Prostate gland (tissue), 2 donors: Measurements from ENCODE around the gene NOS1AP. TPM values are rescaled to one million over a fixed set of nuclear protein-coding genes. Genes with fewer than 3 reads are reported as not detected.

ENCODE experiments used
- DNase-seq: peaks from one replicate; pipeline ENCODE4 v3.0.0-alpha.2; 2019; ENCODE audit warnings: low spot score
- H3K27ac ChIP-seq, 2 donors: fragments of 200-600 bp; sonication (generic); 2 replicates each; pipeline ENCODE4 v1.5.1; 2017 to 2019
- H3K27me3 ChIP-seq: fragments of 200-600 bp; sonication (generic); replicated peaks from 2 replicates; pipeline ENCODE4 v1.5.1; 2019; ENCODE audit not compliant: insufficient read depth
- H3K36me3 ChIP-seq, 2 donors: fragments of 200-600 bp; sonication (generic); 1 replicate in 1 of 2; 2 replicates in 1 of 2; pipeline versions ENCODE4 v1.5.1 to v1.8.1; 2017 to 2019
- H3K4me1 ChIP-seq: fragments of 200-600 bp; sonication (generic); replicated peaks from 2 replicates; pipeline ENCODE4 v1.5.1; 2019
- H3K4me3 ChIP-seq, 2 donors: fragments of 200-600 bp; sonication (generic); 2 replicates each; pipeline ENCODE4 v1.5.1; 2017 to 2019
- H3K9me3 ChIP-seq: fragments of 200-600 bp; sonication (generic); 2 replicates; pipeline ENCODE4 v1.5.1; 2017
- POLR2A ChIP-seq: fragments of 450-650 bp; IDR thresholded peaks from one replicate; pipeline ENCODE4 v1.6.1; 2016; ENCODE audit warnings: antibody characterized with exemption, mild to moderate bottlenecking
- POLR2AphosphoS5 ChIP-seq: sonication (generic); formaldehyde crosslinking; IDR thresholded peaks from one replicate; pipeline ENCODE4 v1.6.1; 2017; ENCODE audit warnings: antibody characterized with exemption
- WGBS: methylation state at CpG from one replicate; pipeline ENCODE4 v1.1.5; 2018; 5-methylcytosine and 5-hydroxymethylcytosine counted together
- intact Hi-C: fragments of 100-400 bp; cut with DNase I; formaldehyde crosslinking; loops from one replicate; pipeline ENCODE4 v1.14.2; 2022
- total RNA-seq, 2 donors: library from RNA; depleted of rRNA; stranded (reverse); fragments of >200 nt; gene quantifications; one replicate each; pipeline ENCODE4 v1.1.0, GENCODE V29; 2016
- TF ChIP-seq, protein P1 (sequence below), 4 experiments: fragments of 200-600 bp in 2 of 4; fragments of 450-650 bp in 2 of 4; sonication (generic) in 2 of 4; IDR thresholded peaks; 1 replicate in 3 of 4; 2 replicates in 1 of 4; pipeline ENCODE4 v1.5.1; 2016 to 2019; ENCODE audit warnings: antibody characterized with exemption in 4 of 4, mild to moderate bottlenecking in 2 of 4, moderate library complexity in 2 of 4

NOS1AP gene
- total RNA-seq, 2 donors from 2014 or later: 9.9 to 11.0 TPM

DNA sequence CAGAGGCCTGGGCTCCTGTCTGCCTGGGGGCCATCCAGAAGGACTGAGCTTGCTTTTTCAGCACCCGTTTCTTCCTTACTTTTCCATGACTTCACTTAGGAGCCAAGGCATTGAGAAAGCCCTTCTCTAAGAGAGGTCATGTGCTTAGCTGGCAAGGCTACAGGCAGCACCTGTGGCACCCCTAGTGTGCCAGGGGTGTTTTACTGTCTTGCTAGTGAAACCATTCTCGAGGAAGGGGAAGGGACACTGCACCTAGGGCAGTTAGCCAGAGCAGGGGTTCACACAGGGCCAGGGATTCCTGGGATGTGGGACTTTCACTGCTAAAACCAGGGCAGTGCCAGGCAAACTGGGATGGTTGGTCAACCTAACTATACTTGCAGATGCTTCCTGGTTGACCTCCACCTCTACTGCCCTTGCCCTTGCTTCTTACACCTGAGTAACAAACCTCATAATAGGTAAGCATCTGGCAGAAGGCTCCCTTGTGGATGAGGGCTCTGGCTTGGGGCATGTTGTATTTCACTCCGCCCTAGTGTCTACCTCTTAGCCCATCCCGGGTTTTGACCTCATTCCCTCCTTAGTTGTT is 69.2 kb downstream of the NOS1AP start:
- intact Hi-C loops: no loop called here
- TF ChIP-seq POLR2AphosphoS5: no peak
- TF ChIP-seq, protein P1, sequence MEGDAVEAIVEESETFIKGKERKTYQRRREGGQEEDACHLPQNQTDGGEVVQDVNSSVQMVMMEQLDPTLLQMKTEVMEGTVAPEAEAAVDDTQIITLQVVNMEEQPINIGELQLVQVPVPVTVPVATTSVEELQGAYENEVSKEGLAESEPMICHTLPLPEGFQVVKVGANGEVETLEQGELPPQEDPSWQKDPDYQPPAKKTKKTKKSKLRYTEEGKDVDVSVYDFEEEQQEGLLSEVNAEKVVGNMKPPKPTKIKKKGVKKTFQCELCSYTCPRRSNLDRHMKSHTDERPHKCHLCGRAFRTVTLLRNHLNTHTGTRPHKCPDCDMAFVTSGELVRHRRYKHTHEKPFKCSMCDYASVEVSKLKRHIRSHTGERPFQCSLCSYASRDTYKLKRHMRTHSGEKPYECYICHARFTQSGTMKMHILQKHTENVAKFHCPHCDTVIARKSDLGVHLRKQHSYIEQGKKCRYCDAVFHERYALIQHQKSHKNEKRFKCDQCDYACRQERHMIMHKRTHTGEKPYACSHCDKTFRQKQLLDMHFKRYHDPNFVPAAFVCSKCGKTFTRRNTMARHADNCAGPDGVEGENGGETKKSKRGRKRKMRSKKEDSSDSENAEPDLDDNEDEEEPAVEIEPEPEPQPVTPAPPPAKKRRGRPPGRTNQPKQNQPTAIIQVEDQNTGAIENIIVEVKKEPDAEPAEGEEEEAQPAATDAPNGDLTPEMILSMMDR (IDR thresholded peaks at IDR 0.05): no peak
- no peak for TF ChIP-seq POLR2A
- Histone ChIP-seq H3K36me3 (no peaks in the 10 kb centered on the region), H3K4me3 (no peak overlapping the region), H3K27me3 (no peaks in the 10 kb centered on the region), H3K27ac (no peak overlapping the region), H3K4me1 (no peaks in the 10 kb centered on the region), H3K9me3 (no peaks in the 10 kb centered on the region)
- DNase-seq: no peak
- WGBS: 18% methylated on average over 4 of the region's 4 CpGs

DNA sequence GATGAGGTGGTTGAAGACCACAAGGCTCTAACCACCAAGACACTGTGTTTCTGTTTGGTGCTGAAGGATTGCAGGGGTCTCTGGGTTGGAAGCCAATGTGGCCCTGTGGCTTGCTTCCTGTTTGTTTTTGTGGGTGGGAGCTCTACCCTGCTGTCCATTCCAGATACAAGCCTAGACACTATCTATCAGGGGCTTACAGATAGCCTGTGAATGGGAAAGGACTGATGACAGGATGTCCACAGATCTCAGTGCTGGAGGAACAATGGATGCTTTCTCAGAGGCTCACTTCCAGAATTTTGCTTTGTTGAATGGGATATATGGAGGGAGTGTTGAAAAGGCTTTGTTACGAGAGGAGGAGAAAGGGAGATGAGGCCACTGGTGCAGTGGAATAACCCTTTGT is 69.7 kb downstream of the NOS1AP start:
- 92% methylated on average over 1 of the region's 1 CpG for WGBS
- TF ChIP-seq POLR2A: no peak
- no peak for TF ChIP-seq POLR2AphosphoS5
- TF ChIP-seq, protein P1 (IDR thresholded peaks at IDR 0.05): no peak
- DNase-seq: no peak
- H3K36me3 ChIP-seq: no peaks in the 10 kb centered on the region
- no peaks in the 10 kb centered on the region for H3K27me3 ChIP-seq
- no peaks in the 10 kb centered on the region for H3K4me1 ChIP-seq
- H3K9me3 ChIP-seq: no peaks in the 10 kb centered on the region
- H3K4me3 ChIP-seq: no peak overlapping the region
- H3K27ac ChIP-seq: no peak overlapping the region
- intact Hi-C loops: no loop called here

DNA sequence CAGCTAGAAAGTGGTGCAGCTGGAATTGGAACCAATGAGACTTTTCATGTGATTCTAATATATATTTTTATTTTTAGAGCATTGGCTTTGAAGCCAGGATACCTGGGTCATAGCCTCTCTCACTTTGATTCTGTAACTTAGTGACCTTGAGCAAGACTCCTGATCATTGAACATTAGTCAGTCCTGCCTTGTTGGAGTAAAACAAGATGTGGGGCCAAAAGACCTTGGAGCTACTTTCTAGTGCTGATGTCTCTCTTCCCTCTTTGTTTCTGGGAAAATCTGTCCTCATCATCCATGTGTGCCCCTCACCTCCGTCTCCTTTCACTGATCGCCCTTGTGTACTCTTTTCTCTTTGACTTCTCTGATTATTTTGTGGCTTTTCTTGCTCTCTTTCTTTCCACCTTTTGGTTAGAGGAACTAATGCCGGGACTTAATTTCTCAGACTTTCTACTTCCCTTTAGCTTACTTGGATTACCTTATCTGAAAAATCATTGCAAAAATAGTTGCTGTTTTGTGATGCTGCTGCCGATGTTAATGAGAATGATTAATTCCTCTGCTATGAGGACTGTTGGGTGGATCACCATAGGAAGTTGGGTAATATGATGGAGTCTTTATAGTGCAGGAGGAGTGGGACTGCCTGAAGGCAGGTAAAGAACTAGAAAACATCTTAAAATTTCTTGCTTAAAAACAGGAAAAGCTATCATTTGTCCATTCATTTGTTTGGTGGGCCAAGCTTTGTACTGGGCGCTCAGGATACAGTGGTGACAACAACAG is 72.0 kb downstream of the NOS1AP start:
- 81% methylated on average over 5 of the region's 5 CpGs for WGBS
- H3K36me3 ChIP-seq: no peaks in the 10 kb centered on the region
- no peaks in the 10 kb centered on the region for H3K9me3 ChIP-seq
- no peak overlapping the region for H3K27ac ChIP-seq
- TF ChIP-seq POLR2A: no peak
- TF ChIP-seq, protein P1 (IDR thresholded peaks at IDR 0.05): no peak
- no peak for TF ChIP-seq POLR2AphosphoS5
- H3K4me1 ChIP-seq: no peaks in the 10 kb centered on the region
- no peak overlapping the region for H3K4me3 ChIP-seq
- no peaks in the 10 kb centered on the region for H3K27me3 ChIP-seq
- intact Hi-C loops: no loop called here
- no peak for DNase-seq

DNA sequence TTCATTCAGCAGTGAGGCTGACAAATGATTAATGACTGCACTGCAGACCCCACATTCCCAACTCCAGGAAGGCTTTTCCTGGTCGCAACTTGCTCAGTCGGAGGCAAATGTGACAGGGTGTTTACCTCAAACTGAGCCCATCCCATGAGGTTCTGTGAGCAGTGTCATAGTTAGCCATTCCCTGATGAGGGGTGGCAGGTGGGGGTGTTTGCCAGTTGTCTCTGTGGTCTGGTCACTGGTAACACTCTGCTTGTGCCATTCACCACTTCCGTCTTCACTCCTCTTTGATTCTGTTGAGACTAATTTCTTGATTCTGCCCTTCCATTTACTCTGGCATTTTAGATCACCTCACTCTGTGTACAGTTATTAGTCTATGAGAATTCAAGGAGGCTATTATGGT is 73.5 kb downstream of the NOS1AP start:
- Histone ChIP-seq H3K27me3 (no peaks in the 10 kb centered on the region), H3K4me1 (no peaks in the 10 kb centered on the region), H3K4me3 (no peak overlapping the region), H3K36me3 (no peaks in the 10 kb centered on the region), H3K9me3 (no peaks in the 10 kb centered on the region), H3K27ac (no peak overlapping the region)
- TF ChIP-seq POLR2AphosphoS5: no peak
- no peak for TF ChIP-seq POLR2A
- TF ChIP-seq, protein P1 (IDR thresholded peaks at IDR 0.05): no peak
- no peak for DNase-seq
- intact Hi-C loops: no loop called here
- 93% methylated on average over 3 of the region's 3 CpGs for WGBS

DNA sequence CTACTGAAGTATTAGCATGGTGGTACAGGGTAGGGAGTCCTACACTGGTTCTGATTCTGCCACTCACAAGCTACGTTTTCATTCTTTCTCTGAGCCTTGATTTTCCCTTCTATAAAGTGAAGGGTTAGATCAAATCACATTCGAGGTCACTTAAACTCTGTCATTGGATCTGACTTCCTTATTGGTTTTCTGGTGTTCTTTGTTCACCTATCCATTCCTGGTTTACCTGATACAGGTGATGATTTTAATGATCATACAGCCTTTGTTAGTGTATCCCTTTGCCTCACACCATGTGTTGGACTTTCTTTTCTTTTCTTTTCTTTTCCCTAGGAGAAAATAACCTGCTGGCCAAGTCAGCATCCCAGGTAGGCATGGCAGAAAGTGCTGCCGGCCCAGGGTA is 74.8 kb downstream of the NOS1AP start:
- no peak for TF ChIP-seq POLR2AphosphoS5
- TF ChIP-seq POLR2A: no peak
- TF ChIP-seq, protein P1 (IDR thresholded peaks at IDR 0.05): no peak
- Histone ChIP-seq H3K4me1 (no peaks in the 10 kb centered on the region), H3K9me3 (no peaks in the 10 kb centered on the region), H3K27me3 (no peaks in the 10 kb centered on the region), H3K4me3 (no peak overlapping the region), H3K27ac (no peak overlapping the region), H3K36me3 (no peaks in the 10 kb centered on the region)
- intact Hi-C loops: no loop called here
- DNase-seq: no peak
- WGBS: 26% methylated on average over 3 of the region's 3 CpGs
